Measurements from ENCODE around the gene STKLD1. TPM values are rescaled to one million over a fixed set of nuclear protein-coding genes. Genes with fewer than 3 reads are reported as not detected.

STKLD1 gene
- total and polyA plus RNA-seq, 9 of the 15 experiments (the other 6 are each of a cell fraction or from before 2014, with no cell fraction given) = 0.10 to 0.65 (median 0.33) TPM; not detected in 2

DNA sequence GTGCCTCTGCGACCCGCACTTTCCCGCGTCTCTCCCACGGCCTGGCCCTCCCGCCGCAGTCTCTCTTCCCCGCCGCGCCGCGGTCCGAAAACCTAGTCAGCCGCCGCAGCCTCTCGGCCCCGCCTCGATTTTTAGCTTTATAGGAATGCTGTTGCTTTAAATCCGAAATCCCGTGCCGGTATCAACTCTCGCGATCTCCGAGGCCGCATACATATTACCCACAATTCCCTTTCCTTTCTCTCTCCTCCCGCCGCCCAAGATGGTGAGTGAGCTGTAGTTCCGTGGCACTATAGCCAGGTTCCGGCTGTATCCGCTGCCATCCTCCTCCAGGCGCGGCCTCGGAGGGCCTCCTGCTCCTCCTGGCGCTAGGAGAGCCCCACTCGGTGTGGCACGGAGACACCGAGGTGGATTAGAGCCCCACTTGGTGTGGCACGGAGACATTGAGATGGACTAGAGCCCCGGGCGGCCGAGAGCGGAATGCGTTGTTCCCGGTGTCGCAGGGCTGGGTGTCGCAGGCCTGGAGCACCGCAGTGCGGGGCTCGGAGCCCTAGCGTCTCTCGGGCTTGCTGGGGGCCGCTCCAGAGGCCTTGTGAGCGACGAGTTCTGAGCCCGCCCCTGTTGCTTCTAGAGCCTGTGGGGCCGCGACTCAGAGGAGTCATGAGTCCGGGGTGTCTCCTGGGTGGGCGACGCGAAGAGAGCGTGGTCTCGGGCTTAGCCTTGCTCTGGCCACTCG, 28.0 kb upstream of the STKLD1 start, which contains the start of the genes MED22 and RPL7A (continued):
- TF ChIP-seq, protein P1, sequence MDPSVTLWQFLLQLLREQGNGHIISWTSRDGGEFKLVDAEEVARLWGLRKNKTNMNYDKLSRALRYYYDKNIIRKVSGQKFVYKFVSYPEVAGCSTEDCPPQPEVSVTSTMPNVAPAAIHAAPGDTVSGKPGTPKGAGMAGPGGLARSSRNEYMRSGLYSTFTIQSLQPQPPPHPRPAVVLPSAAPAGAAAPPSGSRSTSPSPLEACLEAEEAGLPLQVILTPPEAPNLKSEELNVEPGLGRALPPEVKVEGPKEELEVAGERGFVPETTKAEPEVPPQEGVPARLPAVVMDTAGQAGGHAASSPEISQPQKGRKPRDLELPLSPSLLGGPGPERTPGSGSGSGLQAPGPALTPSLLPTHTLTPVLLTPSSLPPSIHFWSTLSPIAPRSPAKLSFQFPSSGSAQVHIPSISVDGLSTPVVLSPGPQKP (CRISPR knock-in tag; IDR thresholded peaks at IDR 0.05) = no peak
- TF ChIP-seq NCOR1 (IDR thresholded peaks at IDR 0.05) (peak; percentile 57; the same call in 1 of the 2 replicates), SPI1 (IDR thresholded peaks at IDR 0.05; ENCODE audit: borderline replicate concordance, low read depth, low read length) (0 out of 2 replicates have a peak, but pooled peaks have one; percentile 18), PHF20 (IDR thresholded peaks at IDR 0.05; ENCODE audit: partially characterized antibody) (peak; percentile 89), HNRNPL (IDR thresholded peaks at IDR 0.05; ENCODE audit: low read depth, low read length) (no peak), NCOA4 (IDR thresholded peaks at IDR 0.05; ENCODE audit: partially characterized antibody) (no peak), LEF1 (IDR thresholded peaks at IDR 0.05) (no peak), ZNF217 (CRISPR knock-in tag; IDR thresholded peaks at IDR 0.05) (no peak), ZBED1 (IDR thresholded peaks at IDR 0.05) (no peak), ZZZ3 (IDR thresholded peaks at IDR 0.05) (peak; percentile 100), KLF6 (CRISPR knock-in tag; IDR thresholded peaks at IDR 0.05; ENCODE audit: borderline replicate concordance) (0 out of 2 replicates have a peak, but pooled peaks have one; percentile 9), BCOR (IDR thresholded peaks at IDR 0.05) (peak; percentile 48; the same call in 1 of the 2 replicates), CBX8 (IDR thresholded peaks at IDR 0.05; ENCODE audit: borderline replicate concordance, extremely low read depth, low read depth, low read length, poor library complexity, severe bottlenecking) (no peak)
- TF ChIP-seq, protein P2, sequence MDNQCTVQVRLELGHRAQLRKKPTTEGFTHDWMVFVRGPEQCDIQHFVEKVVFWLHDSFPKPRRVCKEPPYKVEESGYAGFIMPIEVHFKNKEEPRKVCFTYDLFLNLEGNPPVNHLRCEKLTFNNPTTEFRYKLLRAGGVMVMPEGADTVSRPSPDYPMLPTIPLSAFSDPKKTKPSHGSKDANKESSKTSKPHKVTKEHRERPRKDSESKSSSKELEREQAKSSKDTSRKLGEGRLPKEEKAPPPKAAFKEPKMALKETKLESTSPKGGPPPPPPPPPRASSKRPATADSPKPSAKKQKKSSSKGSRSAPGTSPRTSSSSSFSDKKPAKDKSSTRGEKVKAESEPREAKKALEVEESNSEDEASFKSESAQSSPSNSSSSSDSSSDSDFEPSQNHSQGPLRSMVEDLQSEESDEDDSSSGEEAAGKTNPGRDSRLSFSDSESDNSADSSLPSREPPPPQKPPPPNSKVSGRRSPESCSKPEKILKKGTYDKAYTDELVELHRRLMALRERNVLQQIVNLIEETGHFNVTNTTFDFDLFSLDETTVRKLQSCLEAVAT (IDR thresholded peaks at IDR 0.05) = 0 out of 4 replicates have a peak, but pooled peaks of 1 of the 2 experiments have one; percentile 67
- TF ChIP-seq, protein P3, sequence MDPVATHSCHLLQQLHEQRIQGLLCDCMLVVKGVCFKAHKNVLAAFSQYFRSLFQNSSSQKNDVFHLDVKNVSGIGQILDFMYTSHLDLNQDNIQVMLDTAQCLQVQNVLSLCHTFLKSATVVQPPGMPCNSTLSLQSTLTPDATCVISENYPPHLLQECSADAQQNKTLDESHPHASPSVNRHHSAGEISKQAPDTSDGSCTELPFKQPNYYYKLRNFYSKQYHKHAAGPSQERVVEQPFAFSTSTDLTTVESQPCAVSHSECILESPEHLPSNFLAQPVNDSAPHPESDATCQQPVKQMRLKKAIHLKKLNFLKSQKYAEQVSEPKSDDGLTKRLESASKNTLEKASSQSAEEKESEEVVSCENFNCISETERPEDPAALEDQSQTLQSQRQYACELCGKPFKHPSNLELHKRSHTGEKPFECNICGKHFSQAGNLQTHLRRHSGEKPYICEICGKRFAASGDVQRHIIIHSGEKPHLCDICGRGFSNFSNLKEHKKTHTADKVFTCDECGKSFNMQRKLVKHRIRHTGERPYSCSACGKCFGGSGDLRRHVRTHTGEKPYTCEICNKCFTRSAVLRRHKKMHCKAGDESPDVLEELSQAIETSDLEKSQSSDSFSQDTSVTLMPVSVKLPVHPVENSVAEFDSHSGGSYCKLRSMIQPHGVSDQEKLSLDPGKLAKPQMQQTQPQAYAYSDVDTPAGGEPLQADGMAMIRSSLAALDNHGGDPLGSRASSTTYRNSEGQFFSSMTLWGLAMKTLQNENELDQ (CRISPR knock-in tag; IDR thresholded peaks at IDR 0.05; ENCODE audit: borderline replicate concordance) = no peak
- TF ChIP-seq, protein P4, sequence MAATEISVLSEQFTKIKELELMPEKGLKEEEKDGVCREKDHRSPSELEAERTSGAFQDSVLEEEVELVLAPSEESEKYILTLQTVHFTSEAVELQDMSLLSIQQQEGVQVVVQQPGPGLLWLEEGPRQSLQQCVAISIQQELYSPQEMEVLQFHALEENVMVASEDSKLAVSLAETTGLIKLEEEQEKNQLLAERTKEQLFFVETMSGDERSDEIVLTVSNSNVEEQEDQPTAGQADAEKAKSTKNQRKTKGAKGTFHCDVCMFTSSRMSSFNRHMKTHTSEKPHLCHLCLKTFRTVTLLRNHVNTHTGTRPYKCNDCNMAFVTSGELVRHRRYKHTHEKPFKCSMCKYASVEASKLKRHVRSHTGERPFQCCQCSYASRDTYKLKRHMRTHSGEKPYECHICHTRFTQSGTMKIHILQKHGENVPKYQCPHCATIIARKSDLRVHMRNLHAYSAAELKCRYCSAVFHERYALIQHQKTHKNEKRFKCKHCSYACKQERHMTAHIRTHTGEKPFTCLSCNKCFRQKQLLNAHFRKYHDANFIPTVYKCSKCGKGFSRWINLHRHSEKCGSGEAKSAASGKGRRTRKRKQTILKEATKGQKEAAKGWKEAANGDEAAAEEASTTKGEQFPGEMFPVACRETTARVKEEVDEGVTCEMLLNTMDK (IDR thresholded peaks at IDR 0.05; ENCODE audit: borderline replicate concordance, insufficient read depth, low read depth, low read length, poor library complexity, severe bottlenecking) = no peak
- TF ChIP-seq, protein P5, sequence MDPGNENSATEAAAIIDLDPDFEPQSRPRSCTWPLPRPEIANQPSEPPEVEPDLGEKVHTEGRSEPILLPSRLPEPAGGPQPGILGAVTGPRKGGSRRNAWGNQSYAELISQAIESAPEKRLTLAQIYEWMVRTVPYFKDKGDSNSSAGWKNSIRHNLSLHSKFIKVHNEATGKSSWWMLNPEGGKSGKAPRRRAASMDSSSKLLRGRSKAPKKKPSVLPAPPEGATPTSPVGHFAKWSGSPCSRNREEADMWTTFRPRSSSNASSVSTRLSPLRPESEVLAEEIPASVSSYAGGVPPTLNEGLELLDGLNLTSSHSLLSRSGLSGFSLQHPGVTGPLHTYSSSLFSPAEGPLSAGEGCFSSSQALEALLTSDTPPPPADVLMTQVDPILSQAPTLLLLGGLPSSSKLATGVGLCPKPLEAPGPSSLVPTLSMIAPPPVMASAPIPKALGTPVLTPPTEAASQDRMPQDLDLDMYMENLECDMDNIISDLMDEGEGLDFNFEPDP (CRISPR knock-in tag; IDR thresholded peaks at IDR 0.05) = no peak

Measured in K562 (cell line).